HEK293 (cell line): ENCODE measurements around the gene WWOX.

Experiments
- CTCF ChIA-PET: fragments of 350-600 bp; formaldehyde crosslinking; extraction: SDS; loops from one replicate; lab custom pipeline; 2021; ENCODE audit warnings: antibody characterized with exemption; lab: Yijun Ruan, JAX
- POLR2A ChIA-PET: fragments of 300-600 bp; formaldehyde crosslinking; extraction: SDS; loops from one replicate; lab custom pipeline; 2020; ENCODE audit warnings: antibody characterized with exemption, inconsistent platforms; lab: Yijun Ruan, JAX
- H3K27ac ChIP-seq: fragments of 200-500 bp; sonication (Bioruptor generic); 2 replicates; pipeline ENCODE4 v1.5.1; 2014; ENCODE audit warnings: low read depth, low read length, control low read depth, inconsistent platforms; ENCODE audit errors: extremely low read depth
- H3K36me3 ChIP-seq, 2 experiments: fragments of 200-500 bp in 1 of 2; sonication (Bioruptor generic) in 1 of 2; 1 replicate in 1 of 2; 2 replicates in 1 of 2; pipeline ENCODE4 v1.5.1; 2014 to 2017; ENCODE audit warnings: inconsistent platforms in 2 of 2, low read length in 2 of 2; ENCODE audit not compliant: control insufficient read depth in 2 of 2, insufficient read depth in 1 of 2
- H3K4me1 ChIP-seq: fragments of 200-500 bp; sonication (Bioruptor generic); 2 replicates; pipeline ENCODE4 v1.5.1; 2014; ENCODE audit warnings: mild to moderate bottlenecking, low read length, inconsistent platforms; ENCODE audit not compliant: control insufficient read depth, insufficient read depth
- H3K4me3 ChIP-seq: 2 replicates; pipeline ENCODE4 v1.5.1; 2011; ENCODE audit warnings: low read depth, mild to moderate bottlenecking, control low read depth, low read length, moderate library complexity
- H3K9me3 ChIP-seq: fragments of 200-500 bp; sonication (Bioruptor generic); 2 replicates; pipeline ENCODE4 v1.5.1; 2014; ENCODE audit warnings: low read depth, low read length, inconsistent platforms; ENCODE audit not compliant: control insufficient read depth, insufficient read depth
- GFI1B ChIP-seq: fragments of 450-650 bp; formaldehyde crosslinking; IDR thresholded peaks from 2 replicates; pipeline ENCODE4 v1.5.1; 2016; ENCODE audit warnings: missing biosample characterization, missing genetic modification characterization
- HOXA7 ChIP-seq: sonication (generic); formaldehyde crosslinking; IDR thresholded peaks from 2 replicates; pipeline ENCODE4 v1.8.1; 2022; ENCODE audit warnings: missing genetic modification reagents, borderline replicate concordance
- HOXD13 ChIP-seq: sonication (generic); formaldehyde crosslinking; IDR thresholded peaks from 2 replicates; pipeline ENCODE4 v1.8.0; 2022; ENCODE audit warnings: missing genetic modification reagents, borderline replicate concordance
- PRDM1 ChIP-seq: fragments of 450-650 bp; formaldehyde crosslinking; IDR thresholded peaks from 2 replicates; pipeline ENCODE4; 2016; ENCODE audit warnings: missing biosample characterization, missing genetic modification characterization
- ZBTB17 ChIP-seq: fragments of 450-650 bp; formaldehyde crosslinking; IDR thresholded peaks from 2 replicates; pipeline ENCODE4 v1.5.1; 2016; ENCODE audit warnings: missing biosample characterization, missing genetic modification characterization
- ZNF133 ChIP-seq: fragments of 450-650 bp; formaldehyde crosslinking; IDR thresholded peaks from 2 replicates; pipeline ENCODE4 v1.5.1; 2016; ENCODE audit warnings: missing biosample characterization, missing genetic modification characterization
- ZNF155 ChIP-seq: fragments of 450-650 bp; formaldehyde crosslinking; IDR thresholded peaks from 2 replicates; pipeline ENCODE4 v1.5.1; 2016; ENCODE audit warnings: missing biosample characterization, missing genetic modification characterization
- ZNF157 ChIP-seq: fragments of 450-650 bp; formaldehyde crosslinking; IDR thresholded peaks from 2 replicates; pipeline ENCODE4 v1.5.1; 2016; ENCODE audit warnings: missing biosample characterization, missing genetic modification characterization
- ZNF214 ChIP-seq: fragments of 450-650 bp; formaldehyde crosslinking; IDR thresholded peaks from 2 replicates; pipeline ENCODE4 v1.5.1; 2017; ENCODE audit warnings: missing biosample characterization, mild to moderate bottlenecking, missing genetic modification characterization, borderline replicate concordance
- ZNF223 ChIP-seq: fragments of 450-650 bp; formaldehyde crosslinking; IDR thresholded peaks from 2 replicates; pipeline ENCODE4 v1.5.1; 2016; ENCODE audit warnings: missing biosample characterization, missing genetic modification characterization
- ZNF324 ChIP-seq: fragments of 450-650 bp; formaldehyde crosslinking; IDR thresholded peaks from 2 replicates; pipeline ENCODE4 v1.5.1; 2016; ENCODE audit warnings: missing biosample characterization, missing genetic modification characterization
- ZNF341 ChIP-seq: fragments of 450-650 bp; formaldehyde crosslinking; IDR thresholded peaks from 2 replicates; pipeline ENCODE4; 2016; ENCODE audit warnings: low read depth, missing biosample characterization, missing genetic modification characterization
- ZNF416 ChIP-seq: fragments of 450-650 bp; formaldehyde crosslinking; IDR thresholded peaks from 2 replicates; pipeline ENCODE4 v1.5.1; 2016; ENCODE audit warnings: missing biosample characterization, missing genetic modification characterization
- ZNF510 ChIP-seq: fragments of 450-650 bp; formaldehyde crosslinking; IDR thresholded peaks from 2 replicates; pipeline ENCODE4 v1.5.1; 2018; ENCODE audit warnings: mild to moderate bottlenecking, missing genetic modification characterization, missing biosample characterization; ENCODE audit not compliant: insufficient replicate concordance
- ZNF555 ChIP-seq: fragments of 450-650 bp; formaldehyde crosslinking; conservative IDR thresholded peaks from 2 replicates; pipeline ENCODE4 v1.5.1; 2017; ENCODE audit warnings: missing biosample characterization, mild to moderate bottlenecking, missing genetic modification characterization, inconsistent platforms
- ZNF561 ChIP-seq: fragments of 450-650 bp; IDR thresholded peaks from 2 replicates; pipeline ENCODE4 v1.5.1; 2018; ENCODE audit warnings: missing biosample characterization, missing genetic modification characterization, borderline replicate concordance
- ZNF596 ChIP-seq: fragments of 450-650 bp; IDR thresholded peaks from 2 replicates; pipeline ENCODE4 v1.5.0; 2018; ENCODE audit warnings: missing biosample characterization, mild to moderate bottlenecking, missing genetic modification characterization, moderate library complexity
- ZNF791 ChIP-seq: fragments of 450-650 bp; formaldehyde crosslinking; IDR thresholded peaks from 2 replicates; pipeline ENCODE4 v1.5.1; 2016; ENCODE audit warnings: missing biosample characterization, missing genetic modification characterization
- ZNF792 ChIP-seq: fragments of 450-650 bp; formaldehyde crosslinking; IDR thresholded peaks from 2 replicates; pipeline ENCODE4 v1.5.1; 2016; ENCODE audit warnings: missing biosample characterization, missing genetic modification characterization
- TF ChIP-seq, protein P1 (sequence below): fragments of 450-650 bp; formaldehyde crosslinking; conservative IDR thresholded peaks from 2 replicates; pipeline ENCODE4 v1.5.1; 2016; ENCODE audit warnings: low read depth, missing biosample characterization, missing genetic modification characterization
- TF ChIP-seq, protein P2 (sequence below): fragments of 450-650 bp; formaldehyde crosslinking; IDR thresholded peaks from 2 replicates; pipeline ENCODE4 v1.5.1; 2016; ENCODE audit warnings: missing biosample characterization, missing genetic modification characterization

Gene WWOX

DNA sequence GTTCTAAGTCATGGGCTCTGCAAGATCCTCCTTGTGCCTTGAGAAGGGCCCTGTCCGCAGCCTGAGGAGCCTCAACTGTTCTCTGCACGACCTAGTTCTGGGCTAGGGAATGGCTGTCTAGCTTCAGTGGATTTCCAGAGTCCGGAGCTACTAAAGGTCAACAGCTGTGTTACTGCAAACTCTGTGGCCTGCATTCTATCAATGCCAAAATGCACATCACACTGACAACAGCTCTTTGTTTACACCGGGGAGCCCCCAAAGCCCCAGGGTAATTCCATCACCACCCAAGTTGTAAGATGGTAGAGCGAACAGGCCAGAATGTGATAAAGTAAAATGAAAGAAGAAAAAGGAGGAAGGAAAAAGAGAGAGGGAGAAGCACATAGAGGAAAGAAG lies 890.9 kb downstream of the WWOX start:
- POLR2A ChIA-PET, result no interaction called here
- no peak for TF ChIP-seq ZNF155 (tag by site-specific recombination)
- TF ChIP-seq ZNF324 (tag by site-specific recombination), result no peak
- TF ChIP-seq, protein P1, sequence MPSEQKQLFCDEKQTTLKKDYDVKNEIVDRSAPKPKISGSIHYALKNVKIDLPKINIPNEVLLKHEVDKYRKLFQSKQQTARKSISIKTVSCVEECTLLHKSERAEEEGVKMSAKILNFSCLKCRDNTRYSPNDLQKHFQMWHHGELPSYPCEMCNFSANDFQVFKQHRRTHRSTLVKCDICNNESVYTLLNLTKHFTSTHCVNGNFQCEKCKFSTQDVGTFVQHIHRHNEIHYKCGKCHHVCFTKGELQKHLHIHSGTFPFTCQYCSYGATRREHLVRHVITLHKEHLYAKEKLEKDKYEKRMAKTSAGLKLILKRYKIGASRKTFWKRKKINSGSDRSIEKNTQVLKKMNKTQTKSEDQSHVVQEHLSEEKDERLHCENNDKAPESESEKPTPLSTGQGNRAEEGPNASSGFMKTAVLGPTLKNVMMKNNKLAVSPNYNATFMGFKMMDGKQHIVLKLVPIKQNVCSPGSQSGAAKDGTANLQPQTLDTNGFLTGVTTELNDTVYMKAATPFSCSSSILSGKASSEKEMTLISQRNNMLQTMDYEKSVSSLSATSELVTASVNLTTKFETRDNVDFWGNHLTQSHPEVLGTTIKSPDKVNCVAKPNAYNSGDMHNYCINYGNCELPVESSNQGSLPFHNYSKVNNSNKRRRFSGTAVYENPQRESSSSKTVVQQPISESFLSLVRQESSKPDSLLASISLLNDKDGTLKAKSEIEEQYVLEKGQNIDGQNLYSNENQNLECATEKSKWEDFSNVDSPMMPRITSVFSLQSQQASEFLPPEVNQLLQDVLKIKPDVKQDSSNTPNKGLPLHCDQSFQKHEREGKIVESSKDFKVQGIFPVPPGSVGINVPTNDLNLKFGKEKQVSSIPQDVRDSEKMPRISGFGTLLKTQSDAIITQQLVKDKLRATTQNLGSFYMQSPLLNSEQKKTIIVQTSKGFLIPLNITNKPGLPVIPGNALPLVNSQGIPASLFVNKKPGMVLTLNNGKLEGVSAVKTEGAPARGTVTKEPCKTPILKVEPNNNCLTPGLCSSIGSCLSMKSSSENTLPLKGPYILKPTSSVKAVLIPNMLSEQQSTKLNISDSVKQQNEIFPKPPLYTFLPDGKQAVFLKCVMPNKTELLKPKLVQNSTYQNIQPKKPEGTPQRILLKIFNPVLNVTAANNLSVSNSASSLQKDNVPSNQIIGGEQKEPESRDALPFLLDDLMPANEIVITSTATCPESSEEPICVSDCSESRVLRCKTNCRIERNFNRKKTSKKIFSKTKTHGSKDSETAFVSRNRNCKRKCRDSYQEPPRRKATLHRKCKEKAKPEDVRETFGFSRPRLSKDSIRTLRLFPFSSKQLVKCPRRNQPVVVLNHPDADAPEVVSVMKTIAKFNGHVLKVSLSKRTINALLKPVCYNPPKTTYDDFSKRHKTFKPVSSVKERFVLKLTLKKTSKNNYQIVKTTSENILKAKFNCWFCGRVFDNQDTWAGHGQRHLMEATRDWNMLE, result no peak
- TF ChIP-seq PRDM1 (tag by site-specific recombination), result no peak
- TF ChIP-seq GFI1B (tag by site-specific recombination), result no peak
- TF ChIP-seq ZNF214 (tag by site-specific recombination), result no peak
- no peak for TF ChIP-seq ZNF416 (tag by site-specific recombination)
- TF ChIP-seq ZNF510 (tag by site-specific recombination), result no peak
- no peak for TF ChIP-seq ZNF561 (tag by site-specific recombination)
- no peak for TF ChIP-seq HOXA7
- no peak overlapping the region for H3K27ac ChIP-seq
- H3K36me3 ChIP-seq, result no peaks in the 10 kb centered on the region
- CTCF ChIA-PET, result interaction anchor here (0.6 kb wide), 1 partner anchor 756 kb away, joined by 3 read pairs; no protein-coding TSS in a partner anchor
- peaks cover 8% of the 10 kb centered on the region; the same call in 1 of the 2 replicates for H3K4me1 ChIP-seq
- no peaks in the 10 kb centered on the region for H3K9me3 ChIP-seq
- no peak overlapping the region for H3K4me3 ChIP-seq

DNA sequence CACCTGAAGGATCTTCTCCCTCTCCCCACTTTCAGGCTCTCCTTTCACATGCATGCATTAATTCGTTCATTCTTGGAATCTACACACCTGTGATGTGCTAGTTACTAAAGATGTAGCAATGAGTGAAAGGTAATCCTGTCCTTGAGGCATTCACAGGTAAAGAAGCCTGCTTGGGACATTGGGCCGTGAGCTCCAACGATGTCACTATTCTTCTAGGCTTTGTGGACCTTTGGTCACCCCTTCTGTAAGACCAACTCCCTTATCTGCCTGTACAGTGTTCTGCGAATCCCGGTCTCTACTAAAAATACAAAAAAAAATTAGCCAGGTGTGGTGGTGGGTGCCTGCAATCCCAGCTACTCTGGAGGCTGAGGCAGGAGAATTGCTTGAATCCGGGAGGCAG lies 892.5 kb downstream of the WWOX start:
- TF ChIP-seq ZNF157 (tag by site-specific recombination), result no peak
- no peak for TF ChIP-seq ZBTB17 (tag by site-specific recombination)
- no peak for TF ChIP-seq ZNF555 (tag by site-specific recombination)
- no peak for TF ChIP-seq ZNF223 (tag by site-specific recombination)
- TF ChIP-seq ZNF596 (tag by site-specific recombination), result no peak
- TF ChIP-seq ZNF416 (tag by site-specific recombination), result no peak
- TF ChIP-seq HOXD13 (CRISPR knock-in tag), result no peak
- TF ChIP-seq ZNF791 (tag by site-specific recombination), result no peak
- TF ChIP-seq ZNF133 (tag by site-specific recombination), result no peak
- TF ChIP-seq, protein P2, sequence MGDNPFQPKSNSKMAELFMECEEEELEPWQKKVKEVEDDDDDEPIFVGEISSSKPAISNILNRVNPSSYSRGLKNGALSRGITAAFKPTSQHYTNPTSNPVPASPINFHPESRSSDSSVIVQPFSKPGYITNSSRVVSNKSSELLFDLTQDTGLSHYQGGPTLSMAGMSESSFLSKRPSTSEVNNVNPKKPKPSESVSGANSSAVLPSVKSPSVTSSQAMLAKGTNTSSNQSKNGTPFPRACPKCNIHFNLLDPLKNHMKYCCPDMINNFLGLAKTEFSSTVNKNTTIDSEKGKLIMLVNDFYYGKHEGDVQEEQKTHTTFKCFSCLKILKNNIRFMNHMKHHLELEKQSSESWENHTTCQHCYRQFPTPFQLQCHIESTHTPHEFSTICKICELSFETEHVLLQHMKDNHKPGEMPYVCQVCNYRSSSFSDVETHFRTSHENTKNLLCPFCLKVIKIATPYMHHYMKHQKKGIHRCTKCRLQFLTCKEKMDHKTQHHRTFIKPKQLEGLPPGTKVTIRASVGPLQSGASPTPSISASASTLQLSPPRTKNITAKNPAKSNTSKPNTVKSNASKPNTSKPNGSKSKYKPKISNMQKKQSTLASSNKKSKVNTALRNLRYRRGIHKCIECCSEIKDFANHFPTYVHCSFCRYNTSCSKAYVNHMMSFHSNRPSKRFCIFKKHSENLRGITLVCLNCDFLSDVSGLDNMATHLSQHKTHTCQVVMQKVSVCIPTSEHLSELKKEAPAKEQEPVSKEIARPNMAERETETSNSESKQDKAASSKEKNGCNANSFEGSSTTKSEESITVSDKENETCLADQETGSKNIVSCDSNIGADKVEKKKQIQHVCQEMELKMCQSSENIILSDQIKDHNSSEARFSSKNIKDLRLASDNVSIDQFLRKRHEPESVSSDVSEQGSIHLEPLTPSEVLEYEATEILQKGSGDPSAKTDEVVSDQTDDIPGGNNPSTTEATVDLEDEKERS (tag by site-specific recombination), result no peak
- no peak for TF ChIP-seq ZNF792
- no peak for TF ChIP-seq ZNF341 (tag by site-specific recombination)
- ChIA-PET POLR2A (no interaction called here), CTCF (no interaction called here)
- no peak overlapping the region for H3K4me3 ChIP-seq
- H3K9me3 ChIP-seq, result no peaks in the 10 kb centered on the region
- H3K27ac ChIP-seq, result no peak overlapping the region
- H3K36me3 ChIP-seq, result no peaks in the 10 kb centered on the region
- H3K4me1 ChIP-seq, result peaks cover 8% of the 10 kb centered on the region; the same call in 1 of the 2 replicates
